Ectodermal cell (in vitro differentiated cells): ENCODE measurements around the gene AFP.

Experiments
- H3K27ac ChIP-seq: 2 replicates; pipeline ENCODE4 v1.7.0; 2013; ENCODE audit warnings: mild to moderate bottlenecking, low read depth, low read length; ENCODE audit not compliant: insufficient read depth, poor library complexity, severe bottlenecking
- H3K27me3 ChIP-seq: 2 replicates; pipeline ENCODE4 v1.7.0; 2013; ENCODE audit warnings: mild to moderate bottlenecking, low read length; ENCODE audit not compliant: insufficient read depth, control insufficient read depth, poor library complexity, severe bottlenecking
- H3K36me3 ChIP-seq: one replicate; pipeline ENCODE4 v1.7.0; 2013; ENCODE audit warnings: low read length; ENCODE audit not compliant: control insufficient read depth, insufficient read depth
- H3K4me1 ChIP-seq: one replicate; pipeline ENCODE4 v1.7.0; 2013; ENCODE audit warnings: low read length; ENCODE audit not compliant: control insufficient read depth, insufficient read depth
- H3K4me3 ChIP-seq: 2 replicates; pipeline ENCODE4 v1.7.0; 2013; ENCODE audit warnings: low read depth, low read length, control low read depth; ENCODE audit not compliant: insufficient read depth
- H3K9me3 ChIP-seq: 2 replicates; pipeline ENCODE4 v1.7.0; 2013; ENCODE audit warnings: mild to moderate bottlenecking, low read length, moderate library complexity; ENCODE audit not compliant: control insufficient read depth
- WGBS, 2 experiments: methylation state at CpG; one replicate each; pipeline ENCODE4 v1.1.7; 2013; ENCODE audit warnings: missing lambda C conversion rate in 2 of 2; 5-methylcytosine and 5-hydroxymethylcytosine counted together

AFP gene

GRCh38 chr4:73437558-73437956, 1.5 kb downstream of the AFP start:
- Histone ChIP-seq H3K9me3 (no peaks in the 10 kb centered on the region), H3K36me3 (no peaks in the 10 kb centered on the region), H3K4me1 (no peaks in the 10 kb centered on the region), H3K4me3 (no peak overlapping the region), H3K27me3 (no peaks in the 10 kb centered on the region), H3K27ac (no peak overlapping the region)

GRCh38 chr4:73438048-73438447, 2.0 kb downstream of the AFP start:
- Histone ChIP-seq H3K27me3 (no peaks in the 10 kb centered on the region), H3K27ac (no peak overlapping the region), H3K4me3 (no peak overlapping the region), H3K9me3 (no peaks in the 10 kb centered on the region), H3K4me1 (no peaks in the 10 kb centered on the region), H3K36me3 (no peaks in the 10 kb centered on the region)
- WGBS, 2 experiments: 100% methylated on average over 1 of the region's 1 CpG

GRCh38 chr4:73438582-73439215, 2.7 kb downstream of the AFP start:
- no CpG with 5 or more reads among the region's 2 CpGs for WGBS, 2 experiments
- Histone ChIP-seq H3K27ac (no peak overlapping the region), H3K9me3 (no peaks in the 10 kb centered on the region), H3K36me3 (no peaks in the 10 kb centered on the region), H3K27me3 (no peaks in the 10 kb centered on the region), H3K4me1 (no peaks in the 10 kb centered on the region), H3K4me3 (no peak overlapping the region)

- Histone ChIP-seq H3K4me1 (no peaks in the 10 kb centered on the region), H3K9me3 (no peaks in the 10 kb centered on the region), H3K27me3 (no peaks in the 10 kb centered on the region), H3K36me3 (no peaks in the 10 kb centered on the region), H3K27ac (no peak overlapping the region), H3K4me3 (no peak overlapping the region)
- WGBS, 2 experiments: 100% methylated on average over 1 of the region's 2 CpGs; no CpG with 5 or more reads in 1 of the 2 experiments
Measured at GRCh38 chr4:73439445-73439844, 3.4 kb downstream of the AFP start.

GRCh38 chr4:73439991-73440390, 4.0 kb downstream of the AFP start:
- no peaks in the 10 kb centered on the region for H3K27me3 ChIP-seq
- no peaks in the 10 kb centered on the region for H3K9me3 ChIP-seq
- H3K4me3 ChIP-seq: no peak overlapping the region
- H3K27ac ChIP-seq: no peak overlapping the region
- WGBS, 2 experiments: 89% methylated on average over 3 of the region's 3 CpGs
- H3K4me1 ChIP-seq: no peaks in the 10 kb centered on the region
- no peaks in the 10 kb centered on the region for H3K36me3 ChIP-seq

- no peak overlapping the region for H3K27ac ChIP-seq
- H3K4me3 ChIP-seq: no peak overlapping the region
- no peaks in the 10 kb centered on the region for H3K9me3 ChIP-seq
- WGBS, 2 experiments: 93 to 97% methylated on average over 3 of the region's 3 CpGs
- no peaks in the 10 kb centered on the region for H3K36me3 ChIP-seq
- no peaks in the 10 kb centered on the region for H3K4me1 ChIP-seq
- H3K27me3 ChIP-seq: no peaks in the 10 kb centered on the region
Measured at GRCh38 chr4:73440653-73441052, 4.6 kb downstream of the AFP start.

GRCh38 chr4:73442275-73442674, 6.3 kb downstream of the AFP start:
- H3K4me3 ChIP-seq: no peak overlapping the region
- H3K27me3 ChIP-seq: no peaks in the 10 kb centered on the region
- no peaks in the 10 kb centered on the region for H3K36me3 ChIP-seq
- no peak overlapping the region for H3K27ac ChIP-seq
- 93 to 100% methylated on average over 2 to 5 of the region's 5 CpGs for WGBS, 2 experiments
- H3K9me3 ChIP-seq: no peaks in the 10 kb centered on the region
- H3K4me1 ChIP-seq: no peaks in the 10 kb centered on the region

GRCh38 chr4:73443224-73443623, 7.2 kb downstream of the AFP start:
- H3K4me3 ChIP-seq: no peak overlapping the region
- no peaks in the 10 kb centered on the region for H3K27me3 ChIP-seq
- H3K36me3 ChIP-seq: no peaks in the 10 kb centered on the region
- WGBS, 2 experiments: 70 to 78% methylated on average over 2 of the region's 3 CpGs
- no peaks in the 10 kb centered on the region for H3K4me1 ChIP-seq
- H3K9me3 ChIP-seq: no peaks in the 10 kb centered on the region
- no peak overlapping the region for H3K27ac ChIP-seq

GRCh38 chr4:73445383-73446335, 9.6 kb downstream of the AFP start:
- H3K9me3 ChIP-seq: no peaks in the 10 kb centered on the region
- peaks cover 5% of the 10 kb centered on the region for H3K4me1 ChIP-seq
- H3K36me3 ChIP-seq: no peaks in the 10 kb centered on the region
- 91% methylated on average over 6 of the region's 7 CpGs for WGBS, 2 experiments
- H3K4me3 ChIP-seq: no peak overlapping the region
- H3K27me3 ChIP-seq: no peaks in the 10 kb centered on the region
- no peak overlapping the region for H3K27ac ChIP-seq

GRCh38 chr4:73446336-73446938, 10.4 kb downstream of the AFP start:
- H3K4me1 ChIP-seq: peaks cover 6% of the 10 kb centered on the region
- no peaks in the 10 kb centered on the region for H3K36me3 ChIP-seq
- 73% methylated on average over 2 of the region's 4 CpGs; no CpG with 5 or more reads in 1 of the 2 experiments for WGBS, 2 experiments
- no peak overlapping the region for H3K27ac ChIP-seq
- H3K27me3 ChIP-seq: no peaks in the 10 kb centered on the region
- H3K4me3 ChIP-seq: no peak overlapping the region
- no peaks in the 10 kb centered on the region for H3K9me3 ChIP-seq
